Measurements from ENCODE around the gene CRB2.

- TF ChIP-seq CTCF (IDR thresholded peaks at IDR 0.05) (no peak), POLR2A (IDR thresholded peaks at IDR 0.05) (no peak)
Measured at GRCh38 chr9:123324767-123325183, 31.2 kb upstream of the CRB2 start.
